Peyer's patch (tissue), 4 donors: ENCODE results near the gene GAS6.

Experiments used
- CTCF ChIP-seq, 6 experiments: fragments of 450-650 bp in 4 of 6; fragments of 200-600 bp in 2 of 6; sonication (generic) in 1 of 6; IDR thresholded peaks; one replicate each; pipeline ENCODE4 v1.5.1; 2017 to 2019; ENCODE audit warnings: antibody characterized with exemption in 6 of 6, mild to moderate bottlenecking in 3 of 6, moderate library complexity in 1 of 6
- POLR2A ChIP-seq, 2 donors: fragments of 450-650 bp; IDR thresholded peaks; one replicate each; pipeline ENCODE4 v1.5.1; 2017; ENCODE audit warnings: antibody characterized with exemption in 2 of 2, mild to moderate bottlenecking in 2 of 2, moderate library complexity in 2 of 2

GRCh38 chr13:113842336-113843062 lies 21.4 kb downstream of the GAS6 start:
- no peak for TF ChIP-seq POLR2A (IDR thresholded peaks at IDR 0.05)
- no peak for TF ChIP-seq CTCF (IDR thresholded peaks at IDR 0.05)
